Endodermal cell (in vitro differentiated cells): ENCODE measurements around the gene TAL2. TPM values are rescaled to one million over a fixed set of nuclear protein-coding genes. Genes with fewer than 3 reads are reported as not detected.

Experiments used
- DNase-seq: peaks from one replicate; pipeline ENCODE4 v3.0.0-alpha.2; 2017
- H3K27ac ChIP-seq: 2 replicates; pipeline ENCODE4 v1.5.1; 2013; ENCODE audit warnings: mild to moderate bottlenecking, low read depth, low read length, moderate library complexity
- H3K27me3 ChIP-seq: 2 replicates; pipeline ENCODE4 v1.6.1; 2013; ENCODE audit warnings: mild to moderate bottlenecking, low read length, moderate library complexity; ENCODE audit not compliant: insufficient read depth, control insufficient read depth, poor library complexity, severe bottlenecking
- H3K36me3 ChIP-seq: 2 replicates; pipeline ENCODE4 v1.7.0; 2013; ENCODE audit warnings: mild to moderate bottlenecking, low read length, moderate library complexity; ENCODE audit not compliant: control insufficient read depth, insufficient read depth
- H3K4me1 ChIP-seq: one replicate; pipeline ENCODE4 v1.7.0; 2013; ENCODE audit warnings: low read length; ENCODE audit not compliant: control insufficient read depth, insufficient read depth
- H3K4me3 ChIP-seq: 2 replicates; pipeline ENCODE4 v1.5.1; 2013; ENCODE audit warnings: mild to moderate bottlenecking, low read length, moderate library complexity
- H3K9ac ChIP-seq: 2 replicates; pipeline ENCODE4 v1.6.1; 2013; ENCODE audit warnings: mild to moderate bottlenecking, low read length, moderate library complexity; ENCODE audit not compliant: poor library complexity, severe bottlenecking; ENCODE audit errors: extremely low read depth
- H3K9me3 ChIP-seq: 2 replicates; pipeline ENCODE4 v1.6.1; 2013; ENCODE audit warnings: mild to moderate bottlenecking, low read length, moderate library complexity; ENCODE audit not compliant: control insufficient read depth
- H3K27ac Mint-ChIP-seq: 2 replicates; pipeline ENCODE4 v1.8.0; 2020; ENCODE audit warnings: mixed read lengths
- H3K27me3 Mint-ChIP-seq: 2 replicates; pipeline ENCODE4 v1.8.0; 2021; ENCODE audit warnings: mild to moderate bottlenecking, mixed read lengths; ENCODE audit not compliant: insufficient read depth
- H3K36me3 Mint-ChIP-seq: 2 replicates; pipeline ENCODE4 v1.8.0; 2020; ENCODE audit warnings: low read depth, mixed read lengths
- H3K4me1 Mint-ChIP-seq: 2 replicates; pipeline ENCODE4 v1.8.0; 2020; ENCODE audit warnings: mixed read lengths
- H3K4me3 Mint-ChIP-seq: 2 replicates; pipeline ENCODE4 v1.8.0; 2020; ENCODE audit warnings: mild to moderate bottlenecking, moderate library complexity, mixed read lengths
- H3K9me3 Mint-ChIP-seq: 2 replicates; pipeline ENCODE4 v1.8.0; 2020; ENCODE audit warnings: mild to moderate bottlenecking, mixed read lengths
- WGBS, 2 experiments: methylation state at CpG; one replicate each; pipeline versions ENCODE4 v1.1.5 to v1.1.7; 2013; ENCODE audit warnings: missing lambda C conversion rate in 2 of 2, mixed read lengths in 1 of 2; ENCODE audit not compliant: insufficient coverage in 1 of 2, insufficient read length in 1 of 2; 5-methylcytosine and 5-hydroxymethylcytosine counted together
- total RNA-seq, 2 donors: library from RNA; stranded (reverse); fragmentation: NEBNext Ultra II Directional in 1 of 2; extraction: Animal tissue kit (Norgen Biotek cat#: 25700) in 1 of 2; gene quantifications; 2 replicates in 1 of 2; 3 replicates in 1 of 2; pipeline ENCODE4 v1.2.1, GENCODE V29; 2021
- TF ChIP-seq, protein P1 (sequence below): fragments of 200-600 bp; sonication (generic); conservative IDR thresholded peaks from 2 replicates; pipeline ENCODE4 v1.5.0; 2021; ENCODE audit warnings: antibody characterized with exemption, mild to moderate bottlenecking

TAL2 gene
- total RNA-seq, 2 donors from 2014 or later, result 4.1 to 7.0 TPM

DNA sequence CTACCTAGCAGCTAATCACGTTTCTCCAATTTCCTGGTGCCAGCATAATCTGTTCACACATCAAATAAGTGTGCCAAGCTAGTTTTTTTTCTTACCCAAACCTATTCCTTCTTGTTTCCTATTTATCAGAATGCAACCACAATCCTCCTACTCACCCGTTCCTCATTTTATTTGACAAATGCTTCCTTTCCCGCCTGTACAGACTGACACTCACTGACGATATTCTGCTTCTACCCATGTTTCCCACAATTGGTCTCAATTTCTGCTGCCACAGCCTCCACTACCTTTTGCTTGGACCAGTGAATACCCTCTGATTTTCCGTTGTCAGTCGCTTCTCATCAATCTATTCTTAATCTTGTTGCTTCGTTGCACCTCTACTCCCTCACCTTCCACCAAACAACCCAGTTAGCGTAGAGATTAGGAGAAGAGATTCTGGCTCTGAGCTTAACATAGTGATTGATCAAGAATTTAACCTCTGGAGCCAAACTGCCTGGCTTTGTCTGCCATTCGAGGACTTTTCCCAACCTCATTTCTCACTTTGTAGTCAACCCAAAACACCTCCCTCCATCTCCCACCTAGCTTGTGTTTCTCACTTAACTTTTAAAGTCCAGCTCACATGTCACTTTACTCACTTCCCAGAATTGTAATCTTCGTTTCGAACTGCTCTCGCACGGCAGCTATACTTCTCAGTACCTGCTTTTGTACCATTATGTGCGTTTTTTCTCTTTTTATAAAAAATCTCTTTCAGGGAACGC is 31.4 kb downstream of the TAL2 start:
- Mint-ChIP-seq H3K27ac (no peak overlapping the region), H3K4me1 (peaks cover 14% of the 10 kb centered on the region), H3K27me3 (peaks cover 76% of the 10 kb centered on the region), H3K9me3 (no peaks in the 10 kb centered on the region), H3K4me3 (peak overlapping the region; percentile 71), H3K36me3 (no peaks in the 10 kb centered on the region)
- H3K27me3 ChIP-seq, result peaks cover 53% of the 10 kb centered on the region
- H3K36me3 ChIP-seq, result no peaks in the 10 kb centered on the region
- no peak overlapping the region for H3K27ac ChIP-seq
- peak; percentile 53 for DNase-seq
- H3K4me1 ChIP-seq, result no peaks in the 10 kb centered on the region
- H3K4me3 ChIP-seq, result peak overlapping the region; percentile 84
- TF ChIP-seq, protein P1, sequence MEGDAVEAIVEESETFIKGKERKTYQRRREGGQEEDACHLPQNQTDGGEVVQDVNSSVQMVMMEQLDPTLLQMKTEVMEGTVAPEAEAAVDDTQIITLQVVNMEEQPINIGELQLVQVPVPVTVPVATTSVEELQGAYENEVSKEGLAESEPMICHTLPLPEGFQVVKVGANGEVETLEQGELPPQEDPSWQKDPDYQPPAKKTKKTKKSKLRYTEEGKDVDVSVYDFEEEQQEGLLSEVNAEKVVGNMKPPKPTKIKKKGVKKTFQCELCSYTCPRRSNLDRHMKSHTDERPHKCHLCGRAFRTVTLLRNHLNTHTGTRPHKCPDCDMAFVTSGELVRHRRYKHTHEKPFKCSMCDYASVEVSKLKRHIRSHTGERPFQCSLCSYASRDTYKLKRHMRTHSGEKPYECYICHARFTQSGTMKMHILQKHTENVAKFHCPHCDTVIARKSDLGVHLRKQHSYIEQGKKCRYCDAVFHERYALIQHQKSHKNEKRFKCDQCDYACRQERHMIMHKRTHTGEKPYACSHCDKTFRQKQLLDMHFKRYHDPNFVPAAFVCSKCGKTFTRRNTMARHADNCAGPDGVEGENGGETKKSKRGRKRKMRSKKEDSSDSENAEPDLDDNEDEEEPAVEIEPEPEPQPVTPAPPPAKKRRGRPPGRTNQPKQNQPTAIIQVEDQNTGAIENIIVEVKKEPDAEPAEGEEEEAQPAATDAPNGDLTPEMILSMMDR, result no peak
- peak overlapping the region; percentile 21 for H3K9ac ChIP-seq
- no peaks in the 10 kb centered on the region for H3K9me3 ChIP-seq
- 28 to 47% methylated on average over 12 to 15 of the region's 15 CpGs for WGBS, 2 experiments

DNA sequence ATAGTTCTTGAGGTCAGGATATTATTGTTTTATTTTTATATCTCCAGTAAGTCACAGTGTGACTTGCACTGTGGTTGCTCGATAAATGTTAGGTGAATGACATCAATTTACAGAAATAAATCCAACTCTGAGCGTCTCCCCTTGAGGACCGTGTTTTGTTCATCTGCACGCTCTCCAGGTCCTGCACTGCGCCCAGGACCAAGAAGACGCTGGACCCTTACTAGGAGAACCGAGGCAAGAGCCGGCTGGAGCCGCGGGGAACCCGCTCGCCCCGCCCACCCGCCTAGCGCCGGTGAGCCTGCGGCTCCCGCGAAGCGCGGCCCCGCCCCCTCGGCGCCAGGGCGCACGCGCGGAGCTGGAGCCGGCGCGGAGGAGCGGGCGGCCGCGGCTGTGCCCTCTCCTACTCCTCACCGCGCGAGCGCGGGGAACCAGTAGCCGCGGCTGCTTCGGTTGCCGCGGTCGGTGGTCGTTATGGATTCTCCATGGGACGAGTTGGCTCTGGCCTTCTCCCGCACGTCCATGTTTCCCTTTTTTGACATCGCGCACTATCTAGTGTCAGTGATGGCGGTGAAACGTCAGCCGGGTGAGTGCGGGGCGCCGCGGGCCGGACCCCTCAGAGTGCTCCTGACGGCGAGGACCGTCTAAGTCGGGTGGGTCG is 32.1 kb downstream of the TAL2 start, which contains the start of gene TMEM38B:
Gene TMEM38B, plus strand, starts transcription at position 352 of the 658 bp plus-strand sequence. Its CDS starts 120 bp downstream, at position 472.
- Histone ChIP-seq H3K9ac (peak within 1 kb of the TSS; percentile 21), H3K4me3 (peak within 1 kb of the TSS; percentile 84), H3K9me3 (no peaks in the 10 kb centered on the region), H3K36me3 (no peaks in the 10 kb centered on the region), H3K4me1 (no peaks in the 10 kb centered on the region), H3K27ac (no peak within 1 kb of the TSS), H3K27me3 (peaks cover 53% of the 10 kb centered on the region)
- Mint-ChIP-seq H3K9me3 (no peaks in the 10 kb centered on the region), H3K36me3 (no peaks in the 10 kb centered on the region), H3K27me3 (peaks cover 70% of the 10 kb centered on the region), H3K4me3 (peak within 1 kb of the TSS; percentile 71), H3K27ac (no peak within 1 kb of the TSS), H3K4me1 (peaks cover 18% of the 10 kb centered on the region)
- 1 to 3% methylated on average over 15 to 65 of the region's 65 CpGs for WGBS, 2 experiments
- DNase-seq, result peak; percentile 94
- TF ChIP-seq, protein P1, result no peak

- peak overlapping the region; percentile 84 for H3K4me3 ChIP-seq
- no peaks in the 10 kb centered on the region for H3K36me3 Mint-ChIP-seq
- H3K4me1 Mint-ChIP-seq, result peaks cover 24% of the 10 kb centered on the region
- H3K4me3 Mint-ChIP-seq, result peak overlapping the region; percentile 71
- peaks cover 63% of the 10 kb centered on the region for H3K27me3 Mint-ChIP-seq
- DNase-seq, result peak; percentile 85
- H3K27me3 ChIP-seq, result peaks cover 49% of the 10 kb centered on the region
- H3K9me3 Mint-ChIP-seq, result no peaks in the 10 kb centered on the region
- peak overlapping the region; percentile 1 for H3K9ac ChIP-seq
- WGBS, 2 experiments, result 7 to 11% methylated on average over 18 to 42 of the region's 42 CpGs
- H3K36me3 ChIP-seq, result no peaks in the 10 kb centered on the region
- H3K27ac ChIP-seq, result no peak overlapping the region
- TF ChIP-seq, protein P1, result no peak
- no peaks in the 10 kb centered on the region for H3K4me1 ChIP-seq
- no peak overlapping the region for H3K27ac Mint-ChIP-seq
- H3K9me3 ChIP-seq, result no peaks in the 10 kb centered on the region
Observed at GRCh38 chr9:105694848-105695581, 32.8 kb downstream of the TAL2 start.
